ENCODE results near the gene GALNT13. TPM values are rescaled to one million over a fixed set of nuclear protein-coding genes. Genes with fewer than 3 reads are reported as not detected.

GALNT13 gene
- 7.9 to 11.3 TPM (median 10.0 TPM) in 5 replicates for total RNA-seq (2022; extraction: Qiagen RNA extraction)

GRCh38 chr2:153871231-153872221, at the start of gene GALNT13:
Gene GALNT13 (plus strand): TSS chr2:153871922.

Measured in A549 treated with dexamethasone at 1 μM for 4 hours (cell line).